ENCODE data around the gene DMRTC1. TPM values are rescaled to one million over a fixed set of nuclear protein-coding genes. Genes with fewer than 3 reads are reported as not detected.

The DMRTC1 gene, protein sequence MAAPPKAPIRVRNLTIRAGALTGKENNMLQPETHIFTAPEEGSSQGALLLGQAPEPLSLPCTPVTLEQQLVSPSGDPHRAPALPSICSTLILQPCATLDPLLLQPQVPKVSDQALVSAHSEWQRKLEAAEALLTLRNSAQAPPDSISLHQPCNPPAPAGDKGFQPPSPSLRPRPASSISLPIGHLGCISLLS
- not detected in 2 replicates for total RNA-seq

DNA sequence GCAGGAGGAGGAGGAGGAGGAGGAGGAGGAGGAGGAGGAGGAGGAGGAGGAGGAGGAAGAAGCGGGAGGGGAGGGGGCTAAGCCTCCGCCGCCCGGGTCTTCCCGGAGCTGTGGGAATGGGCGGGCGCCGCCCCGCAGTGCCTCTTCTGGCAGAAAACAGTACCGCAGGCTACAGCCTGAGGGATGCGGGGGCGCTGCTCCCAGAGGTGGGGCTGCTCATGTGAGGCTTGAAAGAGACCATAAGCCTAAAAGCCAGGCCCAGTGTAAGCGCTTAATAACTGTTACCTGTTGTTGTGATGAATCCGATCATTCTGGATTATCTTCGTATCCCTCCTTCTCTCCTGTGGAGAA is at the start of gene DMRTC1:
Gene DMRTC1 (minus strand): TSS at position 19 of the 351 bp plus-strand sequence. CDS start 68,143 bp downstream, outside the sequence.

DNA sequence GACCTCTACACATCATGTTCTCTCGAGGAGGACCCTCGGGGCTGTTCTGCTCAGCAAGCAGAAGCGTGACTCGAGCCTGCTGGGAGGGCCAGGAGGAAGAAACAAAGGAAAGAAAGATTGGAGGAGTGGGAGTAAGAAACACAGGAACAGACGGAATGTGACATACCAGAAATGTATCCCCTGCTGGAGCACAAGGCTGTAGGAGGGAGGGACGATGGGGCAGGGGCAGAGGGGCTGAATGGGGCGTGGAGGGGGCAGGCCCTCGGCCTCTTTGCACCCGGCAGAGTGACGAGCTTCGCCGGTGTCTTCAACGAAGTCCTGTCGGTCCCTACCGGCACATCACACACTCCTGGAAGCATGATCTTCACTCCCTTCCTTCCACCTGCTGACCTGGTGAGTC is 5.7 kb downstream of the DMRTC1 start, which contains the start of gene FAM236A:
Gene FAM236A (plus strand): TSS at position 301 of the 400 bp plus-strand sequence. CDS start 57 bp downstream, at position 358.

DNA sequence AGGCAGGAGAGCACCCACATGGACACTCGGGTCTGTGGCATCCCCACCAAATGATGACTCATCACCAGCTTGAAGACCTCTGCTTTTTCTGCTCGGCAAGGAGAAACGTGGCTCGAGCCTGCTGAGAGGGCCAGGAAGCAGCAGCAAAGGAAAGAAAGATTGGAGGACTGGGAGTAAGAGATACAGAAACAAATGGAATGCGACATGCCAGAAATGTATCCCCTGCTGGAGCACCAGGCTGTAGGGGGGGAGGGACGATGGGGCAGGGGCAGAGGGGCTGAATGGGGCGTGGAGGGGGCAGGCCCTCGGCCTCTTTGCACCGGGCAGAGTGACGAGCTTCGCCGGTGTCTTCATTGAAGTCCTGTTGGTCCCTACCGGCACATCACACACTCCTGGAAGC is 31.3 kb downstream of the DMRTC1 start, which contains the start of gene FAM236C:
Gene FAM236C (plus strand): TSS at position 301 of the 400 bp plus-strand sequence. CDS start 100 bp downstream, outside the sequence.

Other genes starting within 250 kb of the DMRTC1 start
- 4.9 and 6.0 TPM in 2 replicates for gene PHKA1, start 229.5 kb downstream of the DMRTC1 start, total RNA-seq
- gene DMRTC1B, start 166.9 kb downstream of the DMRTC1 start, total RNA-seq, result not detected in 2 replicates
- not detected in 2 replicates for gene FAM236B, start 161.2 kb downstream of the DMRTC1 start, total RNA-seq
- gene FAM236D, start 135.6 kb downstream of the DMRTC1 start, total RNA-seq, result not detected in 2 replicates
- gene FAM236C, start 31.2 kb downstream of the DMRTC1 start, total RNA-seq, result not detected in 2 replicates
- gene FAM236A, start 5.6 kb downstream of the DMRTC1 start, total RNA-seq, result not detected in 2 replicates
- not detected in 2 replicates for gene PABPC1L2B, start 59.1 kb upstream of the DMRTC1 start, total RNA-seq
- not detected in 2 replicates for gene PABPC1L2A, start 135.7 kb upstream of the DMRTC1 start, total RNA-seq